ENCODE measurements around the gene FGL2.
"Not testable (repeated sequence)": the region's sequence is repeated elsewhere in the genome, so short reads cannot be mapped to it uniquely, and the experiment has no call there.

Gene FGL2

DNA sequence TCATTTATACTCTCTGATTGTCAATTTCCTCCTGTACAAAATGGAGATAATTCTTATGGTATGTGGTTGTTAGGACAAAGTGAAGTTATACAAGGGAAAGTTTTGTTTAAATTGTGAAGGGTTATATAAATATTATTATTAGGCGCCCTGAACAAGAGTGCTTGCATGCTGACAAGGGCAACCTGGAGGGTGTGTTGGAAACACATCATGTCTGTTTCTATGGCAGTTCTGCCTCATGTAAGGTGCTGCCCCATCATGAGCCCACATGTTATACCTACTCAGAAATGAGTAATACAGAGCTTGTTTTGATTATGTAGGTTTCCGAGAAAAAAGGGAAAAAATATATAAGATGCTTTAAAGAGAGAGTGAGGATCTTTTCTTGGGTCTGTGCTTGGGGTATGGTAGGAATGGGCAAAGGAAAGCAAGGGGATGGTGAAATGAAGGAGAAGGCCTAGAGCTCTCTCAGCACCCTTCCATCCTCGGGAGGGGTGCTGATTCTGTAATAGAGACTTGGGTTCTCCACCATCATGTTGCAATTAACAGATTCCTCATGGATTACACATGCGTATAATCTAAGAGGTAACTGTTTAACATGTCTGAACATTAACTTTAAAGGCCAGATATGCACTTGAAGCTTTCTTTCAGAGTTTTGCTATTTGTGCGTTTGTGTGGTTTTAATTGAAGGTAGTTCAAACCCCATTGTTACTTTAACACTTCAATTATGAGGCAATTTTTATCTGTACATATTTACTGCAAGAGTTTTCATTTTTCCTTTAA, 43.8 kb downstream of the FGL2 start:
- not testable (repeated sequence) for DNase-seq (ENCODE audit: low spot score)

DNA sequence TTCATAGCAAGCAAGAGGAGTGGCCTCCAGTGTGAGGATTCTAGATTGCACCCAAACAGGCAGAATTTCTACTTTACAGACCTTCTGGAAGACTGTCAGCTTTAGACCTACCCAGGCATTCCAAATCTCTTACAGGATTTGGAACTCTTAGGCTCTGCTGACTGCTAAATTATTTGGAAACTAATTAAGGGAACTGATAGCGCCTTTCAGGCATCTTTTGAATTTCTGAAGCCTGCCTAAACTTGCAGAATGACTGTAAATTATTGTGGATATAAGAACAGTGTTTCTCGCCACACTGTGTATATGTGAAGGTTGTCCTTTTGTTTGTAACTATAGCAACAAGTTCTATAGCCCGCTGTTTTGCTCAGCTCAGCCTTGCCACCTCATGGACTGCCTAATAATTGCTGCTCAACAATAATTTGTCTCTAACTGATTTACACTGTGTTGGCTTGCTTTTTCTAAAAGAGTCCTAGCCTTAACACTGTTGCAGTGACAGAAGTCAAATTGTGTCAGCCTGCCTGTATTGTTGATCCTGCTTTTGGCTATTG, 44.6 kb downstream of the FGL2 start:
- DNase-seq (ENCODE audit: low spot score): not testable (repeated sequence)

DNA sequence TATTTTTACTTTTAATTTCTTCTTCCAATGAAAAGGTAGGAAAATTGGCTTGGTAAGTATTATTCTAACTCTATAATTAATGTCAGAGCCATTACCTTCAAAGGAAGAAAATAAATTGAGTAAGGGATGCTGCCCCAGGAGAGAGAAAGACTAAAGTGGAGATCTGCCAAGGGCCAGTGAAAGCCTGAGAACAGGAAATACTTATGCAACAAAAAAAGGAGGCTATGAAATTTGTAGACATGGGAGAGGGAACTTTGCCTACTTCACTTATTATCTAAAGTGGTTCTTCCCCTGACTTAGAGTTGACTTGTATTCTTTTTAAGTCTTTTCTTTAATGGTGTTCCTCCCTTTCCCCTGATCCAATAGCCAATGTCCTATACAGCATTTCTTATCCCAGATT, 47.4 kb downstream of the FGL2 start:
- not testable (repeated sequence) for DNase-seq (ENCODE audit: low spot score)
